HG02610 (cell line): Measurements from ENCODE around the gene DUSP18.
A peak's percentile ranks its signal among the peaks of the same experiment; 100 is the strongest.
"Not testable (repeated sequence)": the region's sequence is repeated elsewhere in the genome, so short reads cannot be mapped to it uniquely, and the experiment has no call there.

Source experiments
- ATAC-seq: cut with Tn5 transposase; IDR thresholded peaks from one replicate; pipeline ENCODE4 v1.9.1; 2021; ENCODE audit warnings: mild to moderate bottlenecking, moderate library complexity; ENCODE audit not compliant: unreplicated experiment

DUSP18 gene

GRCh38 chr22:30667494-30668385 is at the start of gene DUSP18:
DUSP18 (minus strand) TSS chr22:30667875; CDS start chr22:30664003, 3,872 bp downstream.
- ATAC-seq: peak; percentile 81

DNA sequence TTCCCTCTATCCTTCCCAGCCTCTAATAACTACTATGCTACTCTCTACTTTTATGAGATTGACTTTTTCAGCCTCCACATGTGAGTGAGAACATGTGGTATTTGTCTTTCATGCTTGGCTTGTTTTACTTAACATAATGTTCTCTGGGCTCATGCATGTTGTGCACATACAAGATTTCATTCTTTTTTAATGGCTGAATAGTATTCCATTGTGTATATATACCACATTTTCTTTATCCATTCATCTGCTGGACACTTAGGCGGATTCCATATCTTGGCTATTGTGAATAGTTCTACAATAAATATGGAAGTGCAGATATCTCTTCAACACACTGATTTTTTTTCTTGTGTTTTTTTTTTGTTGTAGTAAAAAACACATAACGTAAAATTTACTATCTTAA is 46.4 kb upstream of the DUSP18 start:
- no peak for ATAC-seq

DNA sequence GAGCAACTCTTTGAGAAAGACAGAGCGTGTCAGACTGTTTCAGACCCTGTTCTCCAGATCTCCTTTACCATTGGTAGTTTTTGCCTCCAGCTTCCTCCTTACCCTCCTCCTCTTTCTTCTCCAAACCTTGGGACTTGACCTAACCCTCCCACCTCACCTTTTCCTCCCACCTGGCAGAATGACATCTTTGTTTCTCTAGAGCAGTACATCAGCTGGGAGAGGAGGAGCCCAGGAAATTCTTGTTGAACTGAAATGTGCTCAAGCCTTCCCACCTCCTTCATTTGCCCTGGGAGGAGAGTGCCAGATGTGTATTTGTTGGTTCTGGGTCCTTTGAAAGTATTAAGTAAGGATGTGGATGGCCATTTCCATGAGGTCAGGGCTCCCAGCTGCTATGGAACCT is 44.4 kb upstream of the DUSP18 start:
- no peak for ATAC-seq

DNA sequence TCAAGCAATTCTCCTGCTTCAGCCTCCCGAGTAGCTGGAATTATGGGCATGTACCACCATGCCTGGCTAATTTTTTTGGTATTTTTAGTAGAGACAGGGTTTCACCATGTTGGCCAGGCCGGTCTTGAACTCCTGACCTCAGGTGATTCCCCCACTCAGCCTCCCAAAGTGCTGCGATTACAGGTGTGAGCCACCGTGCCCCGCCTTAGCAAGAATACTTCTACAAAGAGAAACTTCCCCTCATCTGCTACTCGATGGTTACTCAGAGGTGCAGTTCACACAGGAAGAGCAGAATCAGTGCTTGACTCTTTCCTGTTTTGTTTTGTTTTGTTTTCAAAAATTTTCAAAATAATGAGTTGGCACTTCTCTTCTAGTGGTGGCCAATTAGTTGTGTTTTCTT is 42.3 kb upstream of the DUSP18 start:
- ATAC-seq: not testable (repeated sequence)

DNA sequence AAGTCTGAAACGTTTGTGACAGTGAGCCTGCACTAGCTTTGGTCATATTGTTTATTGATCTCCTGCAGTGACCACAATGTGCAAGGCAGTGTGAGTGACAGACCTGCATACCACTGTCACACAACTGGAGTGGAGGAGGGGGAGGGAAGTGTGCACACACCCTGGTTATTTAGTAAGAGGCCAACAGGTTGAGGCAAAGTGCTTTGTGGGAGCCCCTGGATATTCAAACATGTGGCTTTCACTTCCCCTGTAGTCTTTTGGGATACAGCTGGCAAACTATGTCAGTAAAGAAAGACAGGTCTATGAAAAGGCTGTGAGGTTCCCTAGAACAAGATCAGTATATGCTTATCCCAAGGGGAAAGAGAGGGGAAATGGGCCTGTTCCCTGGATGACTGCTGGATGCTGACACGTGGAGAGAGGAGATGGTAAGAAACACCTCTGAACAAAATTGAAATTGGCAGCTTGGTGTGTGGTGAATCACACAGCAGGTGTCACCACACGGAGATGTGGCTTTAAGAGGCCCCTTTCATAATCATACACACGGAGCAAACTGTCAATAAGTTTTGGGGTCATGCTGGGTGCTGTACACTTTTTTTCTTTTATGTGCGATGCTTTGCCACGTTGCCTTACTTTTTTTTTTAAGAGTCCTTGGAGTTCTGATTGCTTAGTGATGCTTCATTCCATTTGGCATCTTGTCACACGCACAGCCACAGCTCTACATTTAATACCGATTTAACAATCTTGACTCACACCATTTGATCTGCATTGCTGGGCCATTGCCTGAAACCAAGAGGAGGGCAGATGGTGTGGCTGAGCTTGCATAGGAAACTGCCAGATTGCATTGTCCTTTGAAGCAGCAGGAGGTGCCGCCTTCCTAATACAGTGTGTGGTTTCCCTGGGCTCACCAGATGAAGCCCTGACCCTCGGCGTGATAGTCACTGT is 38.3 kb upstream of the DUSP18 start:
- no peak for ATAC-seq

DNA sequence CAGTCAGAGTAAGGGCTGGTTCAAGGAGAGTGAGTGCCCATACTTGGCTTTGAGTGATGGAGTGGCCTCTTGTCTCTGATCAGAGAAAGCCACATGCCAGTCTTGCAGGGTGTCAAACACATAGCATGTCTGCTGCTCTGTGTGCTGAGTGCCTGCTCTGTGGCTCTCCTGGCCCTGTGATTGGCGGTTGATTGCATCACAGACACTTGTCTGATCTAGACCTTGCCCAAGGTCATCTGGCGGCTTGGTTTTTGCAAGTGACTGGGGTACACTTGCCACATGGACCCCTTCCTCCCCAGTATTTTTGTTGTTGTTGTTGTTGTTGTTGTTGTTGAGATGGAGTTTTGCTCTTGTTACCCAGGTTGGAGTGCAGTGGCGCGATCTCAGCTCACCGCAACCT is 37.3 kb upstream of the DUSP18 start:
- no peak for ATAC-seq

DNA sequence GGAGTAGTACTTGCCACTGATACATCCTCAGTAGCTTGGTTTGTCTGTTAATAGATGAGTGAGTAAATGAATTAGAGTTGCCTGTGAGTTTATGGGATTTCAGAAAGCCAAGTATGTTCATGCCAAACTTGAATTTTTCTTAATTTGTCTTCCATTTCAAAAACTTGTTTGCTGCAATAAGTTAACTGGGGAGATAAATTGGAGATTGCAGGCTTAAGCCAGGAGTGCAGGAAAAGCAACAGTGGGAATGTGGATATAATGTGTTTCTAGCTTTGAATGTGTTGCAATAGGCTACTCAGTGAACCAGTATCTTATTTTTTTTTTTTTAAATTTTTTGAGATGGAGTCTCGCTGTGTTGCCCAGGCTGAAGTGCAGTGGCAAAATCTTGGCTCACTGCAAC is 35.2 kb upstream of the DUSP18 start:
- ATAC-seq: no peak

DNA sequence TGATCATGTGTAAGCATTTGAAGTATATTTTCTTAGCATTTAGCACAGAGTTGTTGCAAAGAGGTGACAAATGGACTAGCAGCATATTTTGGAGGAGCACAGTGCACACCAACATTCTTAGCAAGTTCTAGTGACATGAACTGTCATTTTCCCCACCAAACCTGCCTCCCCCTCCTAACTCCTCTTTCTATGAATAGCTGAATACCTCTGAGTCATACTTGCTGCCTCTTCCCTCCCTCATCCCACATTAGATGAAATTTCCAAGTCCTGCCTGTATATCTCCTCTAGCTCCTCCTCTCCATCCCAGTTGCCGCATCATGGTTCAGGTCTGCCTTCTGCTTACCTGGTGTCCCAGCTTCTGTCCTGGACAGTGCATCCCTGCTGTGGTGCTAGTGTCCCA is 34.2 kb upstream of the DUSP18 start:
- no peak for ATAC-seq

DNA sequence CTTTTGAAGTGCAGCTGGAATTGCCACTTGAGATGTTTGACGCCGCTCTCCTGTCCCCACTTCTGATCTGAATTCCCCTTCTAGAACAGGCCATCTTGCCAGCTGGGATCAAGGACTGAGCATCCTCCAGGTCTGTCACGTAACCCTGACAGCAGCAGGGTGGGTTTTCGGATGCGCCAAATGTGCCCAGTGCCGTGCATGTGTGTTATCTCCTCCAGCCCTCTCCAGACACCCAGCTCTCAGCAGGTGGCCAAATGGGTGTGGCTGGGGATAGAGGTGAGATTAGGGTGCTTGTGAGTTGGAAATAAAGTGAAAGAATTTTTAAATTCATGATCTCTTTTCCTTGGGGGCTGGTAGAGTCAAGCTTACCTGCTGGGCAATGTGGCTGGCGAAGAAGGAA is 30.3 kb upstream of the DUSP18 start:
- ATAC-seq: no peak

DNA sequence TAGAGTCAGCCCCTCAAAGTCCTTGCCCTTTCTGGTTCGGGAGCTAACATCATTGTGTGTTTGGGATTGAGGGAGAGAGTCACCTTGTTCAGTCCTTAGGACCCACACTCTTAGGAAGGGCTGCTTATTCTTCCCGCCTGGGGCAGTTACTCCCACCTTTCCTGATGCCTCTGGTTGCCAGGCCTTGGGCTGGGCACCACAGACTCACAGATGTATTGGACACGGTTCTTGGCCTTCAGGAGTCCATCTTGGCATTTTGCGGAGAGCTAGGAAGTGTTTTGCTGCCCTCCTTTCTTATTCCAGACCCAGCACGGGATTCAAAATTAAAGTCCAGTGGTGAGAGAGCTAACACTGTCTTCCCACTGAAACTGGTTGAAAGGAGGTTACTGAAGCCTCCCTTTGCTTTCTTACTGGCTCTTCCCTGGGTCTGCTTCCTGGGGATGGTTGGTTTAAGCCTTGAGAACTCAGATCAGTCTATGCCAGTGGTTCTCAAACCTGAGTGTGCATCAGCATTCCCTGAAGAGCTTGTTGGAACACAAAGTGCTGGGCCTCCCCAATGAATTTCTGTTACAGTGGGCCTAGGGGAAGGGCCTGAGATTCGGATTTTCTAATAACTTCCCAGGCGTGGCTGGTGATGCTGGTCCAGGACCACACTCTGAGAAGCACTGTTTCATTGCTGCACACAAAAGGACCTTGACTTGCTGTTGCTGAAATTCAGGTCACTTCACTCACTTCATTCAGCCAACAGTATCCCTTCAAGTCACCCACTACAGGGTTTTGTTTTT is 28.4 kb upstream of the DUSP18 start:
- ATAC-seq: no peak

DNA sequence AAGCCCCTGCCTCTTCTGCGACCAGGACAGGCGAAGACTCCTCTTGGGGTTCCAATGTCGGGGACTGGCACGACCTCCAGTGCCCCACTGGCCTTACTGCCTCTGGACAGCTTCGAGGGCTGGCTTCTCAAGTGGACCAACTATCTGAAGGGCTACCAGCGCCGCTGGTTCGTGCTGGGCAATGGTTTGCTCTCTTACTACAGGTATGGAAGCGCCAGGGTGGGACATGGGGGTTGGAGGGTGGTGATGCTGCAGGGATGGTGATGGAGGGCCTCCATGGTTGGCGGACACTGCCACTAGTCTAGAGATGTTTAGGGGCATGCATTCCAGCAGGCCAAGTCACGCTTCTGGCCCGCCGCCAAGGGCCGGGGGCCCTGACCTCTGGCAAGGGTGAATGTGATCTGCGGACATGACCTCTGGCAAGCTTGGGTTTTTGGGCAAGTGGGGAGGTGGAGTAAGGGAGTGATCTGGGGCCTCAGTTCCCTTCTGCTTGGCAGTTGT is 27.7 kb upstream of the DUSP18 start:
- no peak for ATAC-seq

GRCh38 chr22:30694640-30695350 is 27.1 kb upstream of the DUSP18 start, which contains the start of gene OSBP2:
OSBP2 (plus strand) TSS chr22:30694874; CDS start chr22:30694910, 36 bp downstream.
- no peak for ATAC-seq

DNA sequence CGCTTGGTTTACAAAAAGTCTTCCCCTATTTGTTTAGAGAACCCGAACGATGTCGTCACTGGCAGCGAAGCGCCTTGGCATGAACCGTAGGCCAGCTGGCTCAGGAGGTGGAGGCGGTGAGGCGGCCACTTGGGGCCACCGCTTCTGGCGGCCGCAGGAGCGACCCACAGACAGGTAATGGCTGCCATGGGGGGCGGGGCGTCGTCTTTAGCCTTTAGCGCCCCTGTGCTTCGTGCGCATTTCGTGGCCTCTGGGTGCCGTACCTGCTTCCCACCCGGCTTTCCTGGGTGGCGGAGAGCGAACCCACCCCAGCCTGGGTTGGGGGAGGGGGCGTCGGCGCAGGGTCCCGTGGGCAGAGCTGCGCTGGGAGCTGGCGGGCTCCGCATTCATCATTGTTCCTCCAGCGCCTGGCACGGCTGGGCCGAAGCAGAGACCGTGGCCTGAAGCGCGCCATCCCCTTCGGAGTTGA is 26.5 kb upstream of the DUSP18 start:
- ATAC-seq: no peak

GRCh38 chr22:30691204-30691603 is 23.5 kb upstream of the DUSP18 start:
- no peak for ATAC-seq

DNA sequence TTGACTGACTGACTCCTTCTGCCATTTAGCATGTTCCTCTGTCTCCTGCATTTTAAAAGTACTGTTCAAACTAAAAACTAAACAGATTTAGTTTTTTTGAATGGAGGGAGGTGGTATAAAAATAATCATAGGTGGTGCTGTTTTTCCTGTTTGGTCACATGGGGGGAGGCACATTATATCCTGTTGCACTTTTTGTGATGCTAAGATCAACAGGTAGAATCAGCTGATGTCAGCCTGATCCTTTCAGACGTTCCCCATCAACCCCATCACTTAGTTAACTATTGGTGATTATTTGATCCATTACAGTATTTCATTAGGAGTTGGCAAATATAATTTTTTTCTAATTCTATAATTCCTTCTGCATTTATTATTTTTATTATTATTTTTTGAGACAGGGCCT is 21.9 kb upstream of the DUSP18 start:
- ATAC-seq: no peak

DNA sequence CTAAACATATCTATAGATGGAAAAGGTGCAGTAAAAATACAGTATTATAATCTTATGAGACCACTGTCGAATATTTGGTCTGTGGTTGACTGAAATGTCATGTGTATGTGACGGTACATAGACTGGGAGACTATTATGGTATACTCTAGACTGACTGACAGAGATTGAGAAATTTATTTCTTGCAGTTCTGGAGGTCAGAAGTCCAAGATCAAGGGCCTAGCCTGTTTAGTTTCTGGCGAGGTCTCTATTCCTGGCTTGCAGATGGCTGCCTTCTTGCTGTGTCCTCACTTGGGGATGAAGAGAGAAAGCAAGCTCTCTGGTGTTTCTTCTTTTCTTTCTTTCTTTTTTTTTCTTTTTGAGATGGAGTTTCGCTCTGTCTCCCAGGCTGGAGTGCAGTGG is 19.7 kb upstream of the DUSP18 start:
- ATAC-seq: no peak

- no peak for ATAC-seq
These were observed 17.5 kb upstream of the DUSP18 start for GRCh38 chr22:30685178-30685577.

DNA sequence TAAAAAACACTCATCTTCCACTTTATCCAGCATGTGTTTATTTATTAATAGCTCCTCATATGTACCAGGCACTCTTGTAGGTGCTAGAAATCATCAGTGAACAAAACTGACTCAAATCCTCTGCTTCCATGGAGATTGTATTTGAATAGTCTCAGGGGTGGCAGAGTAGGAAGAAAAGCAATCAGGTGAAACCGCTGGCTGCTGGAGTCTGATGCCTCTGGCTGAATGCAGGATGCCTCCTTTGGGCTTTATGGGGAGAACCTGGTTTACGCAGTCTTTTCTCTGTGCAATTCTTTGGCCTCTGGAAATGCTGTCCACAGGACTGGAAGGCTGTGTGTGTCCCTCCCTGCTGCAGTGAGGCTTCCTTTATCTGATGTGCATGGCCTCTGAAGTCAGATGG is 14.2 kb upstream of the DUSP18 start:
- no peak for ATAC-seq

- no peak for ATAC-seq
These were observed 13.5 kb upstream of the DUSP18 start for GRCh38 chr22:30680991-30681770.
